Mononuclear cell (primary cell): ENCODE measurements around the gene FAM13A. TPM values are rescaled to one million over a fixed set of nuclear protein-coding genes. Genes with fewer than 3 reads are reported as not detected.
"Not testable (repeated sequence)": the region's sequence is repeated elsewhere in the genome, so short reads cannot be mapped to it uniquely, and the experiment has no call there.

Experiments used
- H3K27me3 ChIP-seq: 2 replicates; pipeline ENCODE4 v1.6.0; 2011; ENCODE audit warnings: low read length, control low read depth; ENCODE audit not compliant: insufficient read depth
- H3K4me1 ChIP-seq: 2 replicates; pipeline ENCODE4 v1.5.1; 2011; ENCODE audit warnings: mild to moderate bottlenecking, low read length, control low read depth; ENCODE audit not compliant: insufficient read depth
- H3K4me3 ChIP-seq: 2 replicates; pipeline ENCODE4 v1.5.1; 2011; ENCODE audit warnings: mild to moderate bottlenecking, low read length, moderate library complexity
- H3K9me3 ChIP-seq: 2 replicates; pipeline ENCODE4 v1.5.1; 2011; ENCODE audit warnings: low read depth, mild to moderate bottlenecking, control low read depth, low read length
- total RNA-seq: library from RNA; depleted of rRNA; stranded (reverse); fragments of >200 nt; gene quantifications from one replicate; pipeline ENCODE4 v1.2.3, GENCODE V29; 2012

The FAM13A gene
- total RNA-seq, 1 donor = 7.9 TPM

DNA sequence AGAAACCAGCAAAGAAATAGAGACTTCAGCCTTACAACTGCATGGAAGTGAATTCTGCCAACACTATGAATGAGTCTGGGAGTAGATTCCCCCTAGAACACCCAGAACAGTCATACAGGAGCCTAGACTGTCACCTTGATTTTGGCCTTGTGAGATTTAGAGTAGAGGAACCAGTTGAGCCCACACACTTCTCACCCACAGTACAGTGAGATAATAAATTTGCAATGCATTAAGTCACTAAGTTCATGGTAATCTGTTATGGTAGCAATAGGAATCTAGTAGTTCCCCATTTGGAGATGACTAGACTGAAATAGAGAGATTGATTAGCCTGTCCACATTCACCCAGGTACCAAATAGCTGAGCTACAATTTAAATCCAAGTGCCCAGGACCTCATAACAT lies 59.0 kb downstream of the FAM13A start:
- H3K27me3 ChIP-seq = no peaks in the 10 kb centered on the region
- no peaks in the 10 kb centered on the region for H3K9me3 ChIP-seq

GRCh38 chr4:88995874-88996273 lies 61.1 kb downstream of the FAM13A start:
- H3K4me1 ChIP-seq = peaks cover under 1% of the 10 kb centered on the region
- no peaks in the 10 kb centered on the region for H3K27me3 ChIP-seq
- no peak overlapping the region for H3K4me3 ChIP-seq
- H3K9me3 ChIP-seq = no peaks in the 10 kb centered on the region

More for the DNA sequence above, 59.0 kb downstream of the FAM13A start:
- H3K4me1 ChIP-seq = peaks cover 4% of the 10 kb centered on the region
- no peak overlapping the region for H3K4me3 ChIP-seq

DNA sequence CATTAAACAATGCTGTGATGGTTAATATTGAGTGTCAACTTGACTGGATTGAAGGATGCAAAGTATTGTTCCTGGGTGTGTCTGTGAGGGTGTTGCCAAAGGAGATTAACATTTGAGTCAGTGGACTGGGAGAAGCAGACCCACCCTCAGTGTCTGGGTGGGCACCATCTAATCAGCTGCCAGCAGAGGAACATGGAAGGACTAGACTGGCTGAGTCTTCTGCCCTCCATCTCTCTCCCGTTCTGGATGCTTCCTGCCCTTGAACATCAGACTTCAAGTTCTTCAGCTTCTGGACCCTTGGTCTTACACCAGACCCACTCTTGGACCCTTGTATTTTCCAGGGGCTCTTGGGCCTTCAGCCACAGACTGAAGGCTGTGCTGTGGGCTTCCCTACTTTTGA lies 61.7 kb downstream of the FAM13A start:
- not testable (repeated sequence) for H3K4me1 ChIP-seq, H3K4me3 ChIP-seq, H3K9me3 ChIP-seq, H3K27me3 ChIP-seq

GRCh38 chr4:88993246-88993645 lies 63.7 kb downstream of the FAM13A start:
- H3K4me3 ChIP-seq = no peak overlapping the region
- no peaks in the 10 kb centered on the region for H3K4me1 ChIP-seq

GRCh38 chr4:88991746-88992145 lies 65.2 kb downstream of the FAM13A start:
- H3K4me3 ChIP-seq = no peak overlapping the region
- H3K9me3 ChIP-seq = no peaks in the 10 kb centered on the region
- H3K27me3 ChIP-seq = no peaks in the 10 kb centered on the region
- H3K4me1 ChIP-seq = no peaks in the 10 kb centered on the region

More at GRCh38 chr4:88993246-88993645, 63.7 kb downstream of the FAM13A start:
- Histone ChIP-seq H3K9me3 (no peaks in the 10 kb centered on the region), H3K27me3 (no peaks in the 10 kb centered on the region)

DNA sequence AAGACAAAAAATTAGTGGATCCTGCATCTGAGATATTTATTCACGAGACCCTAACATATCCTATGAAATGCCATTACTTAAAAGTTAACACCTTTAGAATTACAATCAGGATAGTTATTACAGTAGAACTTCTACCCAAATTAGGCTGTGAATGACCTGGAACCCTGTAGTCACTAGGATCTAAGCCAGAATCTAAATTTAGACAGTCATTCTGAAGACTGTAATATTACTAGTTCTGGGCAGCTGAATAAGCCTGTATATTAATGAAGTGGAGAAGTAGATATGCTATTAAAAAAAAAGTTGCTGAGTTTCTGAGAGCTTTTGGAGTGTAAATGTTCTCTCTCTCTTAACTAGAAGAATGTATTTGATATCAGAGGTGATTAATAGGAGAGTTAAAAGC lies 67.0 kb downstream of the FAM13A start:
- no peaks in the 10 kb centered on the region for H3K9me3 ChIP-seq
- H3K4me3 ChIP-seq = no peak overlapping the region
- H3K4me1 ChIP-seq = no peaks in the 10 kb centered on the region
- no peaks in the 10 kb centered on the region for H3K27me3 ChIP-seq

DNA sequence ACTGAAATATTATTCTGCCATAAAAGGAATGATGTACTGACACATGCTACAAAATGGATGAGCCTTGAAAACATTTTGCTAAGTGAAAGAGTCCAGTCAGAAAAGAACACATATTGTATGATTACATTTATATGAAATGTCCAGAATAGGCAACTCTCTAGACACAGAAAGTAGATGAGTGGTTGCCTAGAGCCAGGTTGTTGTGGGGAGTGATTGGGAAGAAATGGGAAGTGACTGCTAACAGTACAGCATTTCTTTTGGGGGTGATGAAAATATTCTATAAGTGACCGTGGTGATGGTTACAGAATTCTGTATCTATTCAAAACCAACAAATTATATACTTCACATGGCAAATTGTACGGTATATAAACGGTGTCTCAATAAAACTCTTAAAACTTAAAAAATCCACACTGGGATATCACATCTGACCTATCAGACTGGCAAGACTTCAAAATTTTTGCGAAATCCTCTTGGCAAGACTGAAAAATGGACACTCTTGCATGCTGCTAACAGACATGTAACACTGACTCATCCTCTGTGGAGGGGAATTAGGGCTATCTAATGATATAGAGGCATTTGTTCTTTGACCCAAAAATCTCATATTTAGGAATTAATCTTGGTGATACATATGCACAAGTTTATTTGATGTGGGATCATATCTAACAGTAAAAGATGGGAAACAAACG lies 71.8 kb downstream of the FAM13A start:
- no peaks in the 10 kb centered on the region for H3K9me3 ChIP-seq
- H3K27me3 ChIP-seq = no peaks in the 10 kb centered on the region
- H3K4me1 ChIP-seq = no peaks in the 10 kb centered on the region
- H3K4me3 ChIP-seq = no peak overlapping the region

- Histone ChIP-seq H3K27me3 (no peaks in the 10 kb centered on the region), H3K9me3 (no peaks in the 10 kb centered on the region), H3K4me3 (no peak overlapping the region), H3K4me1 (no peaks in the 10 kb centered on the region)
These were observed 74.2 kb downstream of the FAM13A start for GRCh38 chr4:88982757-88983156.

- H3K27me3 ChIP-seq = no peaks in the 10 kb centered on the region
- H3K4me3 ChIP-seq = no peak overlapping the region
- no peaks in the 10 kb centered on the region for H3K4me1 ChIP-seq
- no peaks in the 10 kb centered on the region for H3K9me3 ChIP-seq
These were observed 75.0 kb downstream of the FAM13A start for GRCh38 chr4:88981993-88982392.

DNA sequence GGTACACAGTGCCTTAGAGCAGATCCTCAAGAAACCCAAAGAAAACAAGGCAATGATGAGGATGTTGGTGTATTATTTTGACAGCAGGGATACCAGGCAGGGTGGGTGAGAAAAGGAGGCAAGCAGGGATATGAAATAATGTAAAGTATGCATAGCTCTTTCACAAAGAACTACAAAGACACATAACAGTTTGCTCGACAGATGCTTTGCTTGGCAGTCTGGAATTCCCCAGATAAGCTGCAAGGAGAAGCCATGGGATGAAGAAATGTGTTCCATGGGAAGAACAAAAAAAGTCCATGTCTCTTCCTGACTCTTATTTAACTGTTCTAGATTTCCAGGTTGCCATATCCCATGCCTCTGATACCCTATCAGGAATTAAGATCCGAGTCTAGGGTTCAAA lies 75.4 kb downstream of the FAM13A start:
- Histone ChIP-seq H3K9me3 (no peaks in the 10 kb centered on the region), H3K27me3 (no peaks in the 10 kb centered on the region), H3K4me1 (no peaks in the 10 kb centered on the region), H3K4me3 (no peak overlapping the region)

DNA sequence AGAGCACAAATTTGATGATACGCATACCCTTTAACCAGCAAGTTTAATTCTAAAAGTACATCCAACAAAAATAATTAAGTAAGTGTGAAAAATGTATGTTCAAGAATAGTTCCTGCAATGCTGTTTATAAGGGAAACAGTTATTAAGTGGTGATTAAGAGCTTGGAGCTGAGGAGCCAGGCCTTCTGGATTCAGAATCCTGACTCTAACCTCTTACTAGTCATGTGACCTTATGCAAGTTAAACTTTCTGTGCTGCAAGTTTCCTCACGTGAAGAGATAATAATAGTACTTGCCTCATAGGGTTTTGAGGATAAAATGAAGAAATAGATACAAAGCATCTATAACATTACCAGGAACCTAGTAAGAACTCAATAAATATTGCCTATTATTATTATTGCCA lies 77.7 kb downstream of the FAM13A start:
- Histone ChIP-seq H3K9me3 (no peaks in the 10 kb centered on the region), H3K27me3 (no peaks in the 10 kb centered on the region), H3K4me1 (no peaks in the 10 kb centered on the region), H3K4me3 (no peak overlapping the region)

DNA sequence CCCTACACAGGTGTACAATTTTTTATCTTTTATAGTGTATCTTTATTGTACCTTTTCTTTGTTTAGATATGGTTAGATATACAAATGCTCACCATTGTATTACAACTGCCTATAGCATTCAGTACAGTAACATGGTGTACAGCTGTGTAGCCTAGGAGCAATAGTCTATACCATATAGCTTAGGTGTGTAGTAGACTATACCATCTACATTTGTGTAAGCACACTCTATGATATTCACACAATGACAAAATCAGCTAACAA lies 80.3 kb downstream of the FAM13A start:
- H3K4me3 ChIP-seq = no peak overlapping the region
- no peaks in the 10 kb centered on the region for H3K4me1 ChIP-seq
- H3K9me3 ChIP-seq = no peaks in the 10 kb centered on the region
- H3K27me3 ChIP-seq = no peaks in the 10 kb centered on the region

- H3K9me3 ChIP-seq = no peaks in the 10 kb centered on the region
- H3K27me3 ChIP-seq = no peaks in the 10 kb centered on the region
- H3K4me1 ChIP-seq = no peaks in the 10 kb centered on the region
- no peak overlapping the region for H3K4me3 ChIP-seq
These were observed 80.8 kb downstream of the FAM13A start for GRCh38 chr4:88975958-88976774.

- H3K9me3 ChIP-seq = no peaks in the 10 kb centered on the region
- no peaks in the 10 kb centered on the region for H3K4me1 ChIP-seq
- no peaks in the 10 kb centered on the region for H3K27me3 ChIP-seq
- no peak overlapping the region for H3K4me3 ChIP-seq
These were observed 85.4 kb downstream of the FAM13A start for GRCh38 chr4:88971536-88971935.

GRCh38 chr4:88969746-88970145 lies 87.2 kb downstream of the FAM13A start:
- H3K27me3 ChIP-seq = no peaks in the 10 kb centered on the region
- no peaks in the 10 kb centered on the region for H3K4me1 ChIP-seq
- H3K9me3 ChIP-seq = no peaks in the 10 kb centered on the region
- H3K4me3 ChIP-seq = no peak overlapping the region

DNA sequence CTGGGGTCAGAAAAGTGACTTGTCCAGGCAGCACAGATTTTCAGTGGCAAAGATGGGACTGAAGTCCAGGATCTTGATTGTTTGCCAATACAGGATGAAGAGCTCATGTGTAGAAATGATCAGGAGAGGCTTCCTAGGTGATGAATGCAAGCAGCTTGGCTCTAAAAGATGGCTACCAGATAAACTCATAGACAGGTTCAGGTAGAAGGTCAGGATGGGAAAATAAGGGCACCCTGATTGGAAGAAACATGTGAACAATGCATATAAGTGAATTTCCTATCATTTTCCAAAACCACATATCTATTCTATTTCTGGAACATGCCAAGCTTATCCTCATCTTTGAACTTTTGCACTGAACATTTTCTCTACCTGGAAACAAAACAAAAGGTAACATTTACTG lies 87.7 kb downstream of the FAM13A start:
- Histone ChIP-seq H3K4me1 (no peaks in the 10 kb centered on the region), H3K27me3 (no peaks in the 10 kb centered on the region), H3K4me3 (no peak overlapping the region), H3K9me3 (no peaks in the 10 kb centered on the region)
